ENCODE data around the gene LRRC71. TPM values are rescaled to one million over a fixed set of nuclear protein-coding genes. Genes with fewer than 3 reads are reported as not detected.

Gene LRRC71
- total RNA-seq, 1 donor from 2014 or later, result not detected

DNA sequence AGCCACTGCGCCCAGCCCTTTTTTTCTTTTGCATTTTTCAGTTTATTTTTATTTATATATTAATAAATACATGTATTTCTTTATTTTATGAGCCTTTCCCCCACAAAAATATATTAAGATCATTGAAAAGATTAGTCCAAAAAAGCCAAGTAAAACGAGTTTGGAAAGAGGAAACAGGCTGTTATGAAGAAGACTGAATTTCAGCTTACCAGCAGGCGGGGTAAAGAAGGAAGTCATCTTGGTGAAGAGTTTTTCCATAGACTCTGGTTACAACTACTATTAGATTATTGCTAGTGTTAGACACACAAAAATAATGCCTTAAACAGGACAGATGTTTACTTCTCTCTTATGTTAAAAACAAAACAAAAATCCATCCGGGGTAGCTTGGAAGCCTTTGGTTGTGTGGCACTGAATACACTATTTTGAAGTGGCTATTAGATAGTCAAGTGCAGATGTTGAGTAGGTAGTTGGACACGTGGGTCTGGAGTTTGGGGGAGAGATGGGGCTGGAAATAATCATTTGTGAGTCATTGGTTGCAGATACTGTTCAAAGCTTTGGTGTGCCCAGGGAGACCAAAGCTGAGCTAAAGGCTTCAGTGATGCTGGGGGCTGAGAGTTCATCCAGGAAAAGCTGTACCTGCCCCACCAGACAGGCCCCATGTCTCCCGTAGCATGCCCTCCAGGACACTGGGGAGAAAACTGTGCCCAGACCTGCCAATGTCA lies 8.7 kb upstream of the LRRC71 start:
- TF ChIP-seq CTCF (conservative IDR thresholded peaks at IDR 0.05; ENCODE audit: low read depth, low read length), result no peak
- DNase-seq (ENCODE audit: low read depth), result no peak
- H3K4me3 ChIP-seq (ENCODE audit: low read depth, low read length), result no peak overlapping the region

DNA sequence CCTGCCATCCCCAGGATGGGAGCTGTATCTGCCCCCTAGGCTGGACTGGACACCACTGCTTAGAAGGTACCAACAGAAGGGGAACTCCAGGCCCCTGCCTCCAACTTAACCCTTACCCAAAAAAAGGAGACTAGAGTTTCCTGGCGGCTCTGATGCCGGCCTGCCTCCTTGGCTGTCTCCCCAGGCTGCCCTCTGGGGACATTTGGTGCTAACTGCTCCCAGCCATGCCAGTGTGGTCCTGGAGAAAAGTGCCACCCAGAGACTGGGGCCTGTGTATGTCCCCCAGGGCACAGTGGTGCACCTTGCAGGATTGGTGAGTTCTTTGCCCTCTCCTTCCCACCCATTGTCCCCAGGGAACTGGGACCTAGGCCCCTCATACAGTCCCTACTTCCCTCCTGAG lies 8.1 kb upstream of the LRRC71 start:
- no peak overlapping the region for H3K4me3 ChIP-seq (ENCODE audit: low read depth, low read length)
- TF ChIP-seq CTCF (conservative IDR thresholded peaks at IDR 0.05; ENCODE audit: low read depth, low read length), result no peak
- DNase-seq (ENCODE audit: low read depth), result no peak

- no peak for DNase-seq (ENCODE audit: low read depth)
- H3K4me3 ChIP-seq (ENCODE audit: low read depth, low read length), result no peak overlapping the region
- no peak for TF ChIP-seq CTCF (conservative IDR thresholded peaks at IDR 0.05; ENCODE audit: low read depth, low read length)
These were observed 7.3 kb upstream of the LRRC71 start for GRCh38 chr1:156912861-156913808.

GRCh38 chr1:156913809-156914387 lies 6.5 kb upstream of the LRRC71 start:
- no peak for DNase-seq (ENCODE audit: low read depth)
- no peak overlapping the region for H3K4me3 ChIP-seq (ENCODE audit: low read depth, low read length)
- TF ChIP-seq CTCF (conservative IDR thresholded peaks at IDR 0.05; ENCODE audit: low read depth, low read length), result no peak

DNA sequence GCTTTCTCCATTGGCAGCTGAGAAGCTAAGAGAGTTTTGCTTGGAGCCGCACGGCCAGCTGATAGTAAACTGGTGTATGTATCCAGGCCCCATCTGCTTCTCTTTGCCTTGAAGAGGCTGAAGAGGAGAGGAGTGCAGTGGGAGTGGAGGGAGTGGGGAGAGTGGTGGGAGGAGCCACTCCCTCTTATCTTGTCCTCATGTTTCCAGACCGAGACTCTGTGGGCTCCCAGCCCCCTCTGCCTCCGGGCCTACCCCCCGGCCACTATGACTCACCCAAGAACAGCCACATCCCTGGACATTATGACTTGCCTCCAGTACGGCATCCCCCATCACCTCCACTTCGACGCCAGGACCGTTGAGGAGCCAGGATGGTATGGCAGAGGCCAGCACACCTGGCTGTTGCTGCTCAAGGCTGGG lies 6.0 kb upstream of the LRRC71 start:
- TF ChIP-seq CTCF (conservative IDR thresholded peaks at IDR 0.05; ENCODE audit: low read depth, low read length), result no peak

DNA sequence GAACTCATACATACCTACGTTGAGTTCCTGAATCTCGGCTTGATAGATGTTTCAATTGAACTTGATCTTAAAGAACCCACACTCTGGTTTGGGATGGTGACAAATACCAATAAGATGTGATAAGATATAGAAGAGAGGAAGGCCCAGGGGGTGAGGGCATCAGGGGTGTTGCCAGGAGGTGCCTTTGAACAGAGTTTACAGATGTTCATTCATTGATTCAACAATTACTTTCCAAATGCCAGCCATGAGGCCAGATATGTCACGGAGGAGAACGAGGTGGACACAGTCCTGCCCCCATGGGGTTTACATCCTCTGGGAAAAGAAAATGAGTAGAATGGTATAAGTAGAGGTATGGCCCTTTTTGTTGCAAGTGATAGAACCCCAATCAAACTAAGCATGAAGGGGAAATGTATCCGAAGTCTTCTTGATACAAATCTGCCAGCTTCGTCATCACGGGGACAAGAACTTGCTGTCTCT lies 659 bp downstream of the LRRC71 start:
- no peak for TF ChIP-seq CTCF (conservative IDR thresholded peaks at IDR 0.05; ENCODE audit: low read depth, low read length)
- H3K4me3 ChIP-seq (ENCODE audit: low read depth, low read length), result no peak overlapping the region

More for the DNA sequence above, 6.0 kb upstream of the LRRC71 start:
- DNase-seq (ENCODE audit: low read depth), result no peak
- H3K4me3 ChIP-seq (ENCODE audit: low read depth, low read length), result no peak overlapping the region

More for the DNA sequence above, 659 bp downstream of the LRRC71 start:
- DNase-seq (ENCODE audit: low read depth), result no peak
